OCI-LY3 (cell line): Measurements from ENCODE around the gene SULF2.

Experiments
- H2AFZ ChIP-seq: fragments of 200-600, 300-600 bp; shearing (Covaris generic); 2 replicates; pipeline ENCODE4 v1.6.0; 2014; ENCODE audit warnings: antibody characterized with exemption, low read depth, low read length
- H3K27ac ChIP-seq: fragments of 200-600, 300-600 bp; sonication (generic); 2 replicates; pipeline ENCODE4 v1.5.1; 2014; ENCODE audit warnings: mild to moderate bottlenecking, low read length, moderate library complexity, mixed read lengths
- H3K27me3 ChIP-seq: fragments of 200-600, 300-600 bp; sonication (generic); 2 replicates; pipeline ENCODE4 v1.6.1; 2014; ENCODE audit warnings: low read depth, low read length, mixed read lengths
- H3K36me3 ChIP-seq: fragments of 200-600, 300-600 bp; sonication (generic); replicated peaks from 2 replicates; pipeline ENCODE3; 2014; ENCODE audit warnings: low read depth, low read length, mixed read lengths
- H3K4me1 ChIP-seq: fragments of 300-600, 200-600 bp; sonication (generic); 2 replicates; pipeline ENCODE4 v1.6.1; 2014; ENCODE audit warnings: low read length, mixed read lengths
- H3K4me2 ChIP-seq: fragments of 200-600, 300-600 bp; sonication (generic); 2 replicates; pipeline ENCODE4 v1.6.1; 2014; ENCODE audit warnings: low read length, mixed read lengths
- H3K4me3 ChIP-seq: fragments of 300-600, 200-600 bp; sonication (generic); 2 replicates; pipeline ENCODE4 v1.5.1; 2014; ENCODE audit warnings: antibody characterized with exemption, mild to moderate bottlenecking, low read length, moderate library complexity
- H3K79me2 ChIP-seq: fragments of 300-600, 200-600 bp; shearing (Covaris generic); 2 replicates; pipeline ENCODE4 v1.6.1; 2014; ENCODE audit warnings: mild to moderate bottlenecking, low read length, mixed read lengths
- H3K9ac ChIP-seq: fragments of 300-600, 200-600 bp; shearing (Covaris generic); 2 replicates; pipeline ENCODE4 v1.6.0; 2014; ENCODE audit warnings: mild to moderate bottlenecking, low read length, moderate library complexity
- H3K9me3 ChIP-seq: fragments of 200-600, 300-600 bp; shearing (Covaris generic); 2 replicates; pipeline ENCODE4 v1.6.1; 2014; ENCODE audit warnings: low read length, mixed read lengths; ENCODE audit not compliant: insufficient read depth
- H4K20me1 ChIP-seq: fragments of 200-600, 300-600 bp; sonication (generic); 2 replicates; pipeline ENCODE4 v1.6.1; 2016; ENCODE audit warnings: low read length, mixed read lengths; ENCODE audit not compliant: insufficient read depth
- EZH2phosphoT487 ChIP-seq: fragments of 200-600 bp; shearing (Covaris generic); IDR thresholded peaks from 2 replicates; pipeline ENCODE4 v1.6.1; 2018; ENCODE audit warnings: antibody characterized with exemption, mixed run types, low read depth
- TF ChIP-seq, protein P1 (sequence below): fragments of 200-600, 300-600 bp; sonication (generic); IDR thresholded peaks from 2 replicates; pipeline ENCODE4 v1.5.1; 2014; ENCODE audit warnings: antibody characterized with exemption, low read length, low read depth

SULF2 gene

DNA sequence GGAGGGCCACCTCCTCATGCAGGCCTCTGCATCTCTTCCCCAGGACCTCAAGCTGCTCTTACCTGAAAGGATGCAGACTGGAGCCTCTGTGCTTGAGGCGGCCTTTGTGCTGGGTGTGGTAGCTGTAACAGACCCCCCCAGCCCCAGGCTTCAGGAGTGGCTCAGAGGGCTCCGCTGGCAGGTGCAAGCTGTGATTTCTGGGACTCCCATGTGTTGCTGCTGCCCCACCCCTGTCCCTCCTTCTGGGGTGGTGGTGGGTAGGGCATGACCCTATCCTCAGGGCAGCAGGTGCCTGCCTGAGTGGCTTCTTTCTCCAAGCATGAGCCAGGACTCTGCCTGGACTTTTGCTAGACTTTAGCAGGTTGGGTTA is 121.2 kb downstream of the SULF2 start:
- no peak overlapping the region for H3K27ac ChIP-seq
- H3K36me3 ChIP-seq: peaks cover 19% of the 10 kb centered on the region
- no peak overlapping the region for H2AFZ ChIP-seq
- H3K4me2 ChIP-seq: no peak overlapping the region
- no peaks in the 10 kb centered on the region for H3K79me2 ChIP-seq
- H3K27me3 ChIP-seq: no peaks in the 10 kb centered on the region
- H3K4me1 ChIP-seq: no peaks in the 10 kb centered on the region
- H3K9ac ChIP-seq: no peak overlapping the region
- no peak overlapping the region for H3K4me3 ChIP-seq
- H4K20me1 ChIP-seq: no peaks in the 10 kb centered on the region
- no peaks in the 10 kb centered on the region for H3K9me3 ChIP-seq
- no peak for TF ChIP-seq EZH2phosphoT487
- TF ChIP-seq, protein P1, sequence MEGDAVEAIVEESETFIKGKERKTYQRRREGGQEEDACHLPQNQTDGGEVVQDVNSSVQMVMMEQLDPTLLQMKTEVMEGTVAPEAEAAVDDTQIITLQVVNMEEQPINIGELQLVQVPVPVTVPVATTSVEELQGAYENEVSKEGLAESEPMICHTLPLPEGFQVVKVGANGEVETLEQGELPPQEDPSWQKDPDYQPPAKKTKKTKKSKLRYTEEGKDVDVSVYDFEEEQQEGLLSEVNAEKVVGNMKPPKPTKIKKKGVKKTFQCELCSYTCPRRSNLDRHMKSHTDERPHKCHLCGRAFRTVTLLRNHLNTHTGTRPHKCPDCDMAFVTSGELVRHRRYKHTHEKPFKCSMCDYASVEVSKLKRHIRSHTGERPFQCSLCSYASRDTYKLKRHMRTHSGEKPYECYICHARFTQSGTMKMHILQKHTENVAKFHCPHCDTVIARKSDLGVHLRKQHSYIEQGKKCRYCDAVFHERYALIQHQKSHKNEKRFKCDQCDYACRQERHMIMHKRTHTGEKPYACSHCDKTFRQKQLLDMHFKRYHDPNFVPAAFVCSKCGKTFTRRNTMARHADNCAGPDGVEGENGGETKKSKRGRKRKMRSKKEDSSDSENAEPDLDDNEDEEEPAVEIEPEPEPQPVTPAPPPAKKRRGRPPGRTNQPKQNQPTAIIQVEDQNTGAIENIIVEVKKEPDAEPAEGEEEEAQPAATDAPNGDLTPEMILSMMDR: no peak; the same call in 1 of the 2 replicates

GRCh38 chr20:47663354-47664067 is 121.8 kb downstream of the SULF2 start:
- no peak overlapping the region for H3K27ac ChIP-seq
- no peak for TF ChIP-seq EZH2phosphoT487
- TF ChIP-seq, protein P1: peak; percentile 100
- H3K36me3 ChIP-seq: peaks cover 24% of the 10 kb centered on the region
- no peak overlapping the region for H3K4me2 ChIP-seq
- H4K20me1 ChIP-seq: 0 out of 2 replicates have a peak, but pooled peaks cover 5% of the 10 kb centered on the region
- H3K27me3 ChIP-seq: no peaks in the 10 kb centered on the region
- no peaks in the 10 kb centered on the region for H3K9me3 ChIP-seq
- no peaks in the 10 kb centered on the region for H3K4me1 ChIP-seq
- H3K4me3 ChIP-seq: no peak overlapping the region
- no peak overlapping the region for H3K9ac ChIP-seq
- no peak overlapping the region for H2AFZ ChIP-seq
- H3K79me2 ChIP-seq: no peaks in the 10 kb centered on the region

GRCh38 chr20:47662483-47663353 is 122.6 kb downstream of the SULF2 start:
- Histone ChIP-seq H3K79me2 (no peaks in the 10 kb centered on the region), H3K36me3 (peaks cover 32% of the 10 kb centered on the region), H3K27me3 (no peaks in the 10 kb centered on the region), H3K4me3 (no peak overlapping the region), H3K9me3 (no peaks in the 10 kb centered on the region), H3K9ac (no peak overlapping the region), H3K4me1 (no peaks in the 10 kb centered on the region), H2AFZ (no peak overlapping the region), H3K27ac (no peak overlapping the region), H4K20me1 (peaks cover 12% of the 10 kb centered on the region), H3K4me2 (no peak overlapping the region)
- TF ChIP-seq, protein P1: no peak
- no peak for TF ChIP-seq EZH2phosphoT487

DNA sequence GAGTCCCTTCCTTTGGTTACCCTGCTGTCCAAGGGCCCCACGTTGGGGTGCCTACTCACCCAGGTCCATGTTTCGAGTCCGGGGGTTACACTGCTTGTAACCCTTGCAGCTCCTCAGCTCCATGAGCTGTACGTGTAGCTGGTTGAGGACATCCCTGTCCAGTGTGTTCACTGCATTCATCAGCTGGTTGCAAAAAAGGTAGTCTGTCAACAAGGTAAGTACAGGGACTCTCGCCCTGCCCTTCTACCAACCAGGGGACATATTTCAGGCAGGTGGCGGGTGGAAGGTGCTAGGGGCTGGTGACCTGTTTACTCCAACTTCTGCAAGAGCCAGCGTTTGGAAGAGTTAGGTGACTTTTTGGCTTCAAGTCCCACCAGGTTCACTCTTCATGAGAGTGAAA is 123.6 kb downstream of the SULF2 start:
- Histone ChIP-seq H3K27me3 (no peaks in the 10 kb centered on the region), H3K79me2 (no peaks in the 10 kb centered on the region), H3K4me1 (no peaks in the 10 kb centered on the region), H3K4me3 (no peak overlapping the region), H3K9ac (no peak overlapping the region), H3K27ac (no peak overlapping the region), H3K9me3 (no peaks in the 10 kb centered on the region), H3K4me2 (no peak overlapping the region), H3K36me3 (peaks cover 42% of the 10 kb centered on the region), H2AFZ (no peak overlapping the region), H4K20me1 (peaks cover 14% of the 10 kb centered on the region)
- no peak for TF ChIP-seq EZH2phosphoT487
- TF ChIP-seq, protein P1: no peak
